GM23248 (cell line): ENCODE results near the gene CD300A. TPM values are rescaled to one million over a fixed set of nuclear protein-coding genes. Genes with fewer than 3 reads are reported as not detected.

Experiments used
- DNase-seq: peaks from one replicate; pipeline ENCODE4 v3.0.0-alpha.2; 2015
- H2AFZ ChIP-seq: fragments of 200-600 bp; sonication (generic); 2 replicates; pipeline ENCODE4 v1.6.1; 2016; ENCODE audit warnings: antibody characterized with exemption
- H3F3A ChIP-seq: fragments of 200-600 bp; sonication (generic); 2 replicates; pipeline ENCODE4 v1.6.1; 2016; ENCODE audit warnings: mild to moderate bottlenecking, antibody characterized with exemption, mixed run types; ENCODE audit not compliant: insufficient read depth
- H3K27ac ChIP-seq: fragments of 200-600 bp; sonication (generic); 2 replicates; pipeline ENCODE4 v1.5.1; 2016; ENCODE audit warnings: mild to moderate bottlenecking
- H3K27me3 ChIP-seq: fragments of 200-600 bp; sonication (generic); replicated peaks from 2 replicates; pipeline ENCODE4 v1.6.1; 2016; ENCODE audit warnings: mild to moderate bottlenecking; ENCODE audit not compliant: insufficient read depth
- H3K36me3 ChIP-seq: fragments of 200-600 bp; sonication (generic); 2 replicates; pipeline ENCODE4 v1.6.1; 2016; ENCODE audit warnings: low read depth, mild to moderate bottlenecking
- H3K4me1 ChIP-seq: fragments of 200-600 bp; sonication (generic); 2 replicates; pipeline ENCODE4 v1.6.1; 2016; ENCODE audit warnings: mild to moderate bottlenecking; ENCODE audit not compliant: insufficient read depth
- H3K4me2 ChIP-seq: fragments of 200-600 bp; sonication (generic); one replicate; pipeline ENCODE4 v1.6.1; 2016; ENCODE audit warnings: mild to moderate bottlenecking; ENCODE audit not compliant: unreplicated experiment
- H3K4me3 ChIP-seq: fragments of 200-600 bp; sonication (generic); 2 replicates; pipeline ENCODE4 v1.5.1; 2016; ENCODE audit warnings: mild to moderate bottlenecking
- H3K79me2 ChIP-seq: fragments of 200-600 bp; sonication (generic); 2 replicates; pipeline ENCODE4 v1.6.1; 2016; ENCODE audit warnings: mild to moderate bottlenecking; ENCODE audit not compliant: insufficient read depth
- H3K9ac ChIP-seq: fragments of 200-600 bp; sonication (generic); 2 replicates; pipeline ENCODE4 v1.6.1; 2016; ENCODE audit warnings: mild to moderate bottlenecking
- H3K9me2 ChIP-seq: fragments of 200-600 bp; sonication (generic); 2 replicates; pipeline ENCODE4 v1.6.1; 2016; ENCODE audit warnings: mixed run types, mild to moderate bottlenecking, moderate library complexity; ENCODE audit not compliant: insufficient read depth
- H3K9me3 ChIP-seq: fragments of 200-600 bp; sonication (generic); one replicate; pipeline ENCODE4 v1.6.1; 2017; ENCODE audit warnings: low read depth
- H4K20me1 ChIP-seq: fragments of 200-600 bp; sonication (generic); 2 replicates; pipeline ENCODE4 v1.6.0; 2016; ENCODE audit not compliant: insufficient read depth
- EZH2 ChIP-seq: fragments of 200-600 bp; sonication (generic); IDR thresholded peaks from 2 replicates; pipeline ENCODE4 v1.6.1; 2018; ENCODE audit warnings: antibody characterized with exemption, mild to moderate bottlenecking; ENCODE audit not compliant: insufficient read depth, poor library complexity, severe bottlenecking
- EZH2phosphoT487 ChIP-seq: fragments of 200-600 bp; sonication (generic); IDR thresholded peaks from 2 replicates; pipeline ENCODE4 v1.6.1; 2018; ENCODE audit warnings: antibody characterized with exemption, moderate library complexity, mild to moderate bottlenecking, low read depth; ENCODE audit not compliant: insufficient read depth
- WGBS, 2 experiments: methylation state at CpG; one replicate each; pipeline ENCODE4 v1.1.6; 2015 to 2017; ENCODE audit warnings: low lambda C conversion rate in 2 of 2, low coverage in 1 of 2; ENCODE audit errors: missing lambda C conversion rate in 2 of 2; 5-methylcytosine and 5-hydroxymethylcytosine counted together
- in situ Hi-C: fragments of 300-500 bp; cut with MboI; formaldehyde crosslinking; loops from 2 replicates; pipeline ENCODE4 v1.15.0; 2020
- polyA plus RNA-seq: library from polyadenylated mRNA; unstranded; fragments of >200 nt; fragmentation: Nextera tagmentation; extraction: Ambion mirVana; gene quantifications from 2 replicates; pipeline ENCODE4 v1.2.1, GENCODE V29; 2016
- small RNA-seq: library from RNA; depleted of rRNA; stranded (forward); fragments of <200 nt; gene quantifications from one replicate; pipeline ENCODE3, GENCODE V24; 2014; ENCODE audit warnings: low read depth, low replicate concordance
- total RNA-seq: library from RNA; depleted of rRNA; stranded (reverse); fragments of >200 nt; shearing (Covaris generic); gene quantifications from 2 replicates; pipeline ENCODE4 v1.2.3, GENCODE V29; 2014; rRNA removed

CD300A gene
- total and polyA plus RNA-seq, 2 experiments from 2014 or later = not detected

GRCh38 chr17:74529243-74529642 lies 62.8 kb downstream of the CD300A start:
- no peaks in the 10 kb centered on the region for H3K4me1 ChIP-seq

GRCh38 chr17:74530831-74531150 lies 64.4 kb downstream of the CD300A start:
- no peaks in the 10 kb centered on the region for H4K20me1 ChIP-seq
- H3K36me3 ChIP-seq = no peaks in the 10 kb centered on the region
- no peaks in the 10 kb centered on the region for H3F3A ChIP-seq
- H3K4me3 ChIP-seq = no peak overlapping the region
- no peak overlapping the region for H2AFZ ChIP-seq
- H3K9ac ChIP-seq = no peak overlapping the region
- in situ Hi-C loops = no loop called here
- TF ChIP-seq EZH2 (no peak), EZH2phosphoT487 (no peak)
- H3K4me1 ChIP-seq = no peaks in the 10 kb centered on the region
- no peak for DNase-seq
- 46 to 51% methylated on average over 5 of the region's 5 CpGs for WGBS, 2 experiments
- H3K4me2 ChIP-seq = no peak overlapping the region
- no peaks in the 10 kb centered on the region for H3K79me2 ChIP-seq
- H3K9me2 ChIP-seq = no peaks in the 10 kb centered on the region
- H3K27me3 ChIP-seq = peaks cover 15% of the 10 kb centered on the region; the same call in 1 of the 2 replicates
- no peak overlapping the region for H3K27ac ChIP-seq
- no peaks in the 10 kb centered on the region for H3K9me3 ChIP-seq

More at GRCh38 chr17:74529243-74529642, 62.8 kb downstream of the CD300A start:
- no peaks in the 10 kb centered on the region for H3K36me3 ChIP-seq
- WGBS, 2 experiments = 42 to 55% methylated on average over 5 of the region's 5 CpGs
- no peak overlapping the region for H3K27ac ChIP-seq
- H3F3A ChIP-seq = no peaks in the 10 kb centered on the region
- no peaks in the 10 kb centered on the region for H3K9me3 ChIP-seq
- no peaks in the 10 kb centered on the region for H3K9me2 ChIP-seq
- H4K20me1 ChIP-seq = no peaks in the 10 kb centered on the region
- in situ Hi-C loops = no loop called here
- no peaks in the 10 kb centered on the region for H3K79me2 ChIP-seq
- H3K4me2 ChIP-seq = no peak overlapping the region
- H3K4me3 ChIP-seq = no peak overlapping the region
- H3K27me3 ChIP-seq = peaks cover 7% of the 10 kb centered on the region; the same call in 1 of the 2 replicates
- H2AFZ ChIP-seq = no peak overlapping the region
- DNase-seq = no peak
- H3K9ac ChIP-seq = no peak overlapping the region
- TF ChIP-seq EZH2 = no peak
- TF ChIP-seq EZH2phosphoT487 = no peak

GRCh38 chr17:74531231-74531761 lies 64.9 kb downstream of the CD300A start, which contains the start of gene CD300LB:
TSS of gene CD300LB (minus strand) at chr17:74531475. CDS start at chr17:74531350, 125 bp downstream.
- H3F3A ChIP-seq = no peaks in the 10 kb centered on the region
- no peaks in the 10 kb centered on the region for H3K36me3 ChIP-seq
- peaks cover 14% of the 10 kb centered on the region; the same call in 1 of the 2 replicates for H3K27me3 ChIP-seq
- no peaks in the 10 kb centered on the region for H3K79me2 ChIP-seq
- no peak for DNase-seq
- no peak within 1 kb of the TSS for H3K27ac ChIP-seq
- H3K4me3 ChIP-seq = no peak within 1 kb of the TSS
- in situ Hi-C loops = no loop called here
- H3K9me3 ChIP-seq = no peaks in the 10 kb centered on the region
- H3K4me2 ChIP-seq = no peak within 1 kb of the TSS
- H3K9me2 ChIP-seq = no peaks in the 10 kb centered on the region
- H3K4me1 ChIP-seq = no peaks in the 10 kb centered on the region
- TF ChIP-seq EZH2 = no peak
- no peak for TF ChIP-seq EZH2phosphoT487
- no peak within 1 kb of the TSS for H3K9ac ChIP-seq
- H4K20me1 ChIP-seq = no peaks in the 10 kb centered on the region
- WGBS, 2 experiments = 36 to 39% methylated on average over 10 of the region's 10 CpGs
- no peak within 1 kb of the TSS for H2AFZ ChIP-seq

- Histone ChIP-seq H3K4me3 (no peak overlapping the region), H3K27me3 (peaks cover 17% of the 10 kb centered on the region; the same call in 1 of the 2 replicates), H4K20me1 (no peaks in the 10 kb centered on the region), H3K79me2 (no peaks in the 10 kb centered on the region), H2AFZ (no peak overlapping the region), H3F3A (no peaks in the 10 kb centered on the region), H3K36me3 (no peaks in the 10 kb centered on the region), H3K9me2 (no peaks in the 10 kb centered on the region), H3K27ac (no peak overlapping the region), H3K9me3 (no peaks in the 10 kb centered on the region), H3K4me1 (no peaks in the 10 kb centered on the region), H3K4me2 (no peak overlapping the region), H3K9ac (no peak overlapping the region)
- no peak for TF ChIP-seq EZH2phosphoT487
- no peak for TF ChIP-seq EZH2
- WGBS, 2 experiments = 53 to 57% methylated on average over 10 of the region's 10 CpGs
- DNase-seq = no peak
- in situ Hi-C loops = no loop called here
Observed at GRCh38 chr17:74532115-74532514, 65.7 kb downstream of the CD300A start.

Small RNAs within 50 kb of the gene (small RNA-seq; reads per million reads assigned to genes)
- not detected for gene RNA5SP448

Other genes with a start within 250 kb of the CD300A start
- not detected in 2 replicates for gene DNAI2, start 192.4 kb upstream of the CD300A start, total RNA-seq
- gene DNAI2, start 192.4 kb upstream of the CD300A start, polyA plus RNA-seq = not detected in 2 replicates
- gene KIF19, start 140.4 kb upstream of the CD300A start, total RNA-seq = not detected in 2 replicates
- not detected in 2 replicates for gene KIF19, start 140.4 kb upstream of the CD300A start, polyA plus RNA-seq
- gene BTBD17, start 104.8 kb upstream of the CD300A start, total RNA-seq = not detected in 2 replicates
- 0.10 TPM in 1 of 2 replicates, not detected in the other for gene BTBD17, start 104.8 kb upstream of the CD300A start, polyA plus RNA-seq
- gene GPR142, start 99.1 kb upstream of the CD300A start, total RNA-seq = not detected in 2 replicates
- not detected in 2 replicates for gene GPR142, start 99.1 kb upstream of the CD300A start, polyA plus RNA-seq
- 0.25 and 2.7 TPM in 2 replicates for gene GPRC5C, start 34.5 kb upstream of the CD300A start, total RNA-seq
- gene GPRC5C, start 34.5 kb upstream of the CD300A start, polyA plus RNA-seq = 0.95 and 1.6 TPM in 2 replicates
- gene CD300LB, start 64.8 kb downstream of the CD300A start, total RNA-seq = not detected in 2 replicates
- not detected in 2 replicates for gene CD300LB, start 64.8 kb downstream of the CD300A start, polyA plus RNA-seq
- 0.76 and 1.0 TPM in 2 replicates for gene CD300C, start 79.5 kb downstream of the CD300A start, total RNA-seq
- 1.4 TPM in 2 replicates for gene CD300C, start 79.5 kb downstream of the CD300A start, polyA plus RNA-seq
- not detected in 2 replicates for gene CD300H, start 100.9 kb downstream of the CD300A start, total RNA-seq
- gene CD300H, start 100.9 kb downstream of the CD300A start, polyA plus RNA-seq = not detected in 2 replicates
- gene CD300LD, start 125.6 kb downstream of the CD300A start, total RNA-seq = not detected in 2 replicates
- not detected in 2 replicates for gene CD300LD, start 125.6 kb downstream of the CD300A start, polyA plus RNA-seq
- gene CD300E, start 157.1 kb downstream of the CD300A start, total RNA-seq = not detected in 2 replicates
- not detected in 2 replicates for gene CD300E, start 157.1 kb downstream of the CD300A start, polyA plus RNA-seq
- gene CD300LF, start 246.3 kb downstream of the CD300A start, total RNA-seq = not detected in 2 replicates
- gene CD300LF, start 246.3 kb downstream of the CD300A start, polyA plus RNA-seq = not detected in 2 replicates